ENCODE results near the gene XRCC1.

DNA sequence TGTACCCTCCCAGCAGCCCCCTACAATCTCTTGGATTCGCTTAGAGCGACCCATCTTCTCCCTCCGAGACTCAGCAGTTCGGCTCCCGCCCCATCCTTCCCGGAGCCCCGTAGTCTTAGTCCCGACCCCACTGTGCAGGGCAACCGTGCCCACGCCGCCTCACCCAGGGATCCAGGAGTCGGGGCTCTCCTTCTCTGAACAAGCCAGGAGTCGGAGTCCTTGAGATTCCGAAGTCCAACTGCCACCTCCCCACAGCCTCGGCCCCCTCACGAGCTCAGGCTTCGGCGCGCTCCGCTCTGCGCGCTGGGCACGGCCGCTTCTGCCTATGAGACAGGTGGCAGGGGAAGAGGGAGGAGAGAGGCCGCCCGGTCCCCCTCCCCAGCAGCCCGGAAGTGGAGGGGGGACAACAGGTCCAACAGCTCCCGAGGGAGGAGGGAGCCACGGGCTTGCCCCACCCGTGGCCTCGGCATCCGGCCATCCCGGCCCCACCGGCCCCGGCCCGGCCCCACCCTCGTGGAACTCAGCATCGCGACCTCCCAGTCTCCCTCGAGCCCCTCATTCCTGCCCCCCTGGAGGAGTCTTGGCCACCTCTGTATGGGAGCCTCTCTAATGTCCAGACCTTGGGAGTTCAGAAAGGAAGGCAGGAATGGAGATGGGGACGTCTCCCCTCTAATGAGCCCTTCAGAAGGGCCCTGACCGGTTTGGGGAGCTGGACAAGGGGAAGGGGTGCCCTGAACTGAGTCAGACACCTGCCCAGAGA is 70.7 kb downstream of the XRCC1 start, which contains the start of gene PHLDB3:
- TF ChIP-seq, protein P1, sequence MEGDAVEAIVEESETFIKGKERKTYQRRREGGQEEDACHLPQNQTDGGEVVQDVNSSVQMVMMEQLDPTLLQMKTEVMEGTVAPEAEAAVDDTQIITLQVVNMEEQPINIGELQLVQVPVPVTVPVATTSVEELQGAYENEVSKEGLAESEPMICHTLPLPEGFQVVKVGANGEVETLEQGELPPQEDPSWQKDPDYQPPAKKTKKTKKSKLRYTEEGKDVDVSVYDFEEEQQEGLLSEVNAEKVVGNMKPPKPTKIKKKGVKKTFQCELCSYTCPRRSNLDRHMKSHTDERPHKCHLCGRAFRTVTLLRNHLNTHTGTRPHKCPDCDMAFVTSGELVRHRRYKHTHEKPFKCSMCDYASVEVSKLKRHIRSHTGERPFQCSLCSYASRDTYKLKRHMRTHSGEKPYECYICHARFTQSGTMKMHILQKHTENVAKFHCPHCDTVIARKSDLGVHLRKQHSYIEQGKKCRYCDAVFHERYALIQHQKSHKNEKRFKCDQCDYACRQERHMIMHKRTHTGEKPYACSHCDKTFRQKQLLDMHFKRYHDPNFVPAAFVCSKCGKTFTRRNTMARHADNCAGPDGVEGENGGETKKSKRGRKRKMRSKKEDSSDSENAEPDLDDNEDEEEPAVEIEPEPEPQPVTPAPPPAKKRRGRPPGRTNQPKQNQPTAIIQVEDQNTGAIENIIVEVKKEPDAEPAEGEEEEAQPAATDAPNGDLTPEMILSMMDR (IDR thresholded peaks at IDR 0.05) = no peak
- no peak for TF ChIP-seq POLR2A (IDR thresholded peaks at IDR 0.05)
